A549 (cell line): ENCODE measurements around the gene PDCD1. TPM values are rescaled to one million over a fixed set of nuclear protein-coding genes. Genes with fewer than 3 reads are reported as not detected.

ENCODE experiments used
- ATAC-seq, 2 experiments: fragments of 200-7000 bp in 1 of 2; fragments of >200 bp in 1 of 2; cut with Nextera tagmentation in 1 of 2; cut with Tn5 transposase in 1 of 2; 3 replicates each; pipeline versions ENCODE4 v1.8.0 to v1.9.1; 2018 to 2020; ENCODE audit warnings: mild to moderate bottlenecking in 1 of 2, moderate library complexity in 1 of 2
- CTCF ChIA-PET: fragments of 300-600 bp; sonication (Branson Sonifier 250); formaldehyde crosslinking; extraction: SDS; loops from one replicate; lab custom pipeline; 2021; ENCODE audit warnings: antibody characterized with exemption, inconsistent platforms; lab: Yijun Ruan, JAX
- POLR2A ChIA-PET: fragments of 350-600 bp; formaldehyde crosslinking; extraction: SDS; loops from one replicate; lab custom pipeline; 2021; ENCODE audit warnings: antibody characterized with exemption, inconsistent platforms; lab: Yijun Ruan, JAX
- DNase-seq, 2 experiments: peaks; one replicate each; pipeline versions ENCODE4 v3.0.0 to v3.0.0-alpha.2; 2011 to 2016; ENCODE audit warnings: low read depth in 1 of 2, low spot score in 1 of 2
- FAIRE-seq: peaks from 2 replicates; lab custom pipeline; 2011; peaks lifted over from hg19 to GRCh38; lab: Jason Lieb, UNC
- H3K27ac ChIP-seq, 2 experiments: fragments of >200 bp; sonication (Bioruptor Twin); formaldehyde crosslinking; 3 replicates each; pipeline ENCODE4 v1.5.1; 2016 to 2017
- H3K4me1 ChIP-seq: fragments of >200 bp; sonication (Bioruptor Twin); formaldehyde crosslinking; 3 replicates; pipeline ENCODE4 v1.6.1; 2016
- H3K4me2 ChIP-seq: fragments of >200 bp; sonication (Bioruptor Twin); formaldehyde crosslinking; 3 replicates; pipeline ENCODE4 v1.6.1; 2016
- H3K4me3 ChIP-seq: fragments of >200 bp; sonication (Bioruptor Twin); formaldehyde crosslinking; 3 replicates; pipeline ENCODE4 v1.5.1; 2016
- H3K9me3 ChIP-seq: fragments of >200 bp; sonication (Bioruptor Twin); formaldehyde crosslinking; 3 replicates; pipeline ENCODE4 v1.6.1; 2016
- BCL3 ChIP-seq: fragments of >200 bp; sonication (Bioruptor Twin); formaldehyde crosslinking; IDR thresholded peaks from 3 replicates; pipeline ENCODE4 v1.6.1; 2016
- CTCF ChIP-seq: fragments of >200 bp; sonication (Bioruptor Twin); formaldehyde crosslinking; IDR thresholded peaks from 3 replicates; pipeline ENCODE4 v1.5.1; 2016
- E2F6 ChIP-seq: IDR thresholded peaks from 2 replicates; pipeline ENCODE4 v1.6.1; 2012; ENCODE audit warnings: low read depth, borderline replicate concordance
- EHF ChIP-seq: fragments of 250-450 bp; sonication (Bioruptor Pico); IDR thresholded peaks from 2 replicates; pipeline ENCODE4 v1.5.0; 2020; ENCODE audit warnings: mild to moderate bottlenecking
- ESRRA ChIP-seq: fragments of 150-350 bp; IDR thresholded peaks from 2 replicates; pipeline ENCODE4 v1.6.1; 2014; ENCODE audit warnings: mild to moderate bottlenecking, low read length, borderline replicate concordance
- FOSL2 ChIP-seq, 2 experiments: fragments of 450-650 bp in 1 of 2; fragments of >200 bp in 1 of 2; sonication (Bioruptor Twin) in 1 of 2; formaldehyde crosslinking; IDR thresholded peaks; 2 replicates each; pipeline versions ENCODE4 v1.5.0 to v1.6.1; 2016 to 2020; ENCODE audit warnings: mild to moderate bottlenecking in 1 of 2, moderate library complexity in 1 of 2
- GATA3 ChIP-seq: IDR thresholded peaks from 2 replicates; pipeline ENCODE4 v1.6.1; 2012; ENCODE audit warnings: borderline replicate concordance
- HDAC2 ChIP-seq: fragments of 200-600 bp; sonication (generic); IDR thresholded peaks from 2 replicates; pipeline ENCODE4 v1.6.1; 2016
- HOXB13 ChIP-seq: fragments of 250-450 bp; sonication (Bioruptor Pico); IDR thresholded peaks from 2 replicates; pipeline ENCODE4 v1.5.0; 2020; ENCODE audit warnings: low read depth, mild to moderate bottlenecking, moderate library complexity
- KDM1A ChIP-seq: fragments of 200-600 bp; sonication (generic); IDR thresholded peaks from 2 replicates; pipeline ENCODE4 v1.6.1; 2016; ENCODE audit warnings: low read depth, mild to moderate bottlenecking
- MAFK ChIP-seq: fragments of 450-650 bp; IDR thresholded peaks from 2 replicates; pipeline ENCODE4 v1.6.1; 2014; ENCODE audit not compliant: partially characterized antibody
- MAX ChIP-seq: IDR thresholded peaks from 2 replicates; pipeline ENCODE4 v1.6.1; 2012
- MYC ChIP-seq: IDR thresholded peaks from 2 replicates; pipeline ENCODE4 v1.6.1; 2012; ENCODE audit warnings: mild to moderate bottlenecking, inconsistent platforms, low read length, improper control_type of control experiment, borderline replicate concordance
- NFE2L2 ChIP-seq: fragments of 150-350 bp; conservative IDR thresholded peaks from 2 replicates; pipeline ENCODE4 v1.6.1; 2014; ENCODE audit warnings: low read length
- NPAS2 ChIP-seq: fragments of 250-450 bp; sonication (Bioruptor Pico); IDR thresholded peaks from 2 replicates; pipeline ENCODE4 v1.8.0; 2022; ENCODE audit warnings: mild to moderate bottlenecking, moderate library complexity, borderline replicate concordance
- POLR2A ChIP-seq: IDR thresholded peaks from 2 replicates; pipeline ENCODE4 v1.6.1; 2012; ENCODE audit warnings: mild to moderate bottlenecking, low read length
- POLR2AphosphoS2 ChIP-seq: conservative IDR thresholded peaks from 2 replicates; pipeline ENCODE4 v1.6.1; 2012; ENCODE audit warnings: low read length, improper control_type of control experiment, inconsistent platforms
- RCOR1 ChIP-seq: fragments of 150-350 bp; IDR thresholded peaks from 2 replicates; pipeline ENCODE4 v1.6.1; 2014; ENCODE audit warnings: antibody characterized with exemption, low read length, low read depth
- TP53 ChIP-seq: fragments of 250-450 bp; sonication (Bioruptor Pico); IDR thresholded peaks from 2 replicates; pipeline ENCODE4 v1.5.0; 2021; ENCODE audit warnings: mild to moderate bottlenecking, moderate library complexity
- ZC3H11A ChIP-seq: fragments of 450-650 bp; IDR thresholded peaks from 2 replicates; pipeline ENCODE4 v1.6.1; 2014; ENCODE audit warnings: antibody characterized with exemption, mild to moderate bottlenecking
- WGBS: methylation state at CpG from one replicate; pipeline ENCODE4 v1.1.6; 2017; ENCODE audit errors: missing lambda C conversion rate; 5-methylcytosine and 5-hydroxymethylcytosine counted together
- polyA plus RNA-seq, 4 experiments: library from polyadenylated mRNA; depleted of rRNA in 3 of 4; stranded (reverse); fragments of >200 nt; fragmentation: RNase III in 1 of 4; extraction: RNeasy Plus Mini Kit Qiagen cat#74134 plus additional on column Dnase treatment in 1 of 4; gene quantifications; 2 replicates in 3 of 4; 3 replicates in 1 of 4; pipeline ENCODE4 v1.2.3, GENCODE V29; 2011 to 2017
- TF ChIP-seq, protein P1 (sequence below): fragments of 150-350 bp; IDR thresholded peaks from 2 replicates; pipeline ENCODE4 v1.6.1; 2014; ENCODE audit warnings: low read depth, mild to moderate bottlenecking, low read length

Gene PDCD1
- polyA plus RNA-seq, 2 of the 4 experiments (the other 2 are of a cell fraction), result not detected

DNA sequence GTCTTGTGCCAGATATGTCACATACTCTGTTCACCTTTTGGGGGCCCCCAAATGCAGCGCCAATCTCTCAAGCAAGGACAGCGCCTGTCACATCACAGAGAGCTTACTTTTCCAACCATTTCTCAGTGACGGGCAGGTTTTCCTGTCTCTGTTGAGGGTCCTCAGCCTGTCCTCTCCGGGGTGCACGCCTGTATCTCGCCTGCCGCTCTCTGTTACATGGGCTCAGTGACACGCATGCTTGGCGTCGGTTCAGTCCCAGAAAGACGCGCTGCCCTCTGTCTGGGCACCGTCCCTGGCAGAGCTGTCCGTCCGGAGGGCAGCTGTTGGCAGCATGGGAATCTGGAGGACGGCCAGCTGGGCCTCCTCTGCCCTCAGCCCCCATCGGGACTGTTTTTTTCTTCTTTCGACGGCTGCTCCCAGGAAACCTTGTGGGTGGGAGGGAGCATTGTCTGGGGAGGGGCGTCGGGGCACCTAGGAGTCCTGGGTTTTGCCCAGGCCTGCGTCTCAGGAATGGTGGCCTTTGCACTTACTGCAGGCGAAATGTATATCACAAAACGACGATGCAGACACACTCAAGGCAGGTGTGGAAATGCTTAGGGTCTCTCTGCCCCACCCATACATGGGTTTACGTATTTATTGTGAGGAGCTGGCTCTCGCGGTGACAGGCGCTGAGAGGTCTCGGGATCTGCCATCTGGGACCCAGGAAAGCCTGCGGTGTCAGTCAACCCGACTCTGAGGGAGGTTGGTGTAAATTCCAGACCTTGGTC lies 41.7 kb upstream of the PDCD1 start:
- FAIRE-seq (no peak), DNase-seq (no peak), ATAC-seq (no peak)
- no peak overlapping the region for H3K4me2 ChIP-seq
- no peaks in the 10 kb centered on the region for H3K9me3 ChIP-seq
- H3K4me1 ChIP-seq, result no peaks in the 10 kb centered on the region
- no peak for TF ChIP-seq HDAC2
- no peak for TF ChIP-seq MAX
- no peak for TF ChIP-seq NFE2L2
- no peak for TF ChIP-seq NPAS2
- WGBS, result 73% methylated on average over 32 of the region's 32 CpGs
- H3K4me3 ChIP-seq, result no peak overlapping the region
- ChIA-PET CTCF (no interaction called here), POLR2A (no interaction called here)
- H3K27ac ChIP-seq, result no peak overlapping the region

DNA sequence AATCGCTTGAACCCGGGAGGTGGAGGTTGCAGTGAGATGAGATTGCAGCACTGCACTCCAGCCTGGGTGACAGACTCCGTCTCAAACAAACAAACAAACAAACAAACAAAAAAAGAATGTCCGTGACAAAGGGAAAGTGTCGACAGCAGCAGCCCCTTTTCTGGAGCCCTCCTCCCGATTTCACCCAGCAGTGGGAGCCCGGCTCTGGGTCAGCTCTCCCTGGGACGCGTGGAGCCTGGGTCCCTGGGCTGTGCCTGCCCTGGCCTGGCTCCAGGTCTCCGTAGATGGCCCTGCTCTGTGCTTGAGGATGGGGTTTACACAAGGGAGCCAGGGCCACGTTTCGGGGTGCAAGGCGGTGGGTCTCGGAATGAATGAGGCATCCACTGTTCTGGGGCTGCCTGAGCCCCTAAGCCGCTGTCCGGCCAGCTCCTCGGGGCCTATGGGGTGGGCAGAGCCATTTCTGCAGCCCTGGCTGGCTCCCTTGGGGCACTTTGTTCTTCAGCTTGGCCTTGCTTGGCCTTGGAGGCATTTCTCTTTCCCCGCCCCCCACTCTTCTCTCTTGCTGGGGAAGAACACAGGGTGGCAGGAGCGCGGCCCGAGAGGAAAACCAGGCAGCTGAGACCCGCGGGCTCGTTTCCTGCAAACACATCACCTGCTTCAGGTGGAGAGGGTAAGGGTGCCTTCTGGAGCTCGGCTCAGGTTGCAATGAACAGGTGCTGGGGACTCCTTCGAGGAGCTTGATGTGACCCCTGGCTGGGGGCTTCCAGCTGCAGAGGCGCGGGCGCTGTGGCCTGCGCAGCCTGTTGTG lies 40.0 kb upstream of the PDCD1 start:
- TF ChIP-seq POLR2A (no peak), HOXB13 (CRISPR knock-in tag) (no peak), ESRRA (no peak), FOSL2 (IDR thresholded peaks at IDR 0.05) (no peak), FOSL2 (CRISPR knock-in tag; IDR thresholded peaks at IDR 0.05) (no peak), GATA3 (no peak), ZC3H11A (no peak), RCOR1 (no peak), EHF (no peak), MYC (no peak), MAFK (no peak), E2F6 (no peak), KDM1A (no peak), POLR2AphosphoS2 (no peak), BCL3 (no peak), CTCF (no peak), TP53 (CRISPR knock-in tag) (no peak), NPAS2 (no peak)
- TF ChIP-seq, protein P1, sequence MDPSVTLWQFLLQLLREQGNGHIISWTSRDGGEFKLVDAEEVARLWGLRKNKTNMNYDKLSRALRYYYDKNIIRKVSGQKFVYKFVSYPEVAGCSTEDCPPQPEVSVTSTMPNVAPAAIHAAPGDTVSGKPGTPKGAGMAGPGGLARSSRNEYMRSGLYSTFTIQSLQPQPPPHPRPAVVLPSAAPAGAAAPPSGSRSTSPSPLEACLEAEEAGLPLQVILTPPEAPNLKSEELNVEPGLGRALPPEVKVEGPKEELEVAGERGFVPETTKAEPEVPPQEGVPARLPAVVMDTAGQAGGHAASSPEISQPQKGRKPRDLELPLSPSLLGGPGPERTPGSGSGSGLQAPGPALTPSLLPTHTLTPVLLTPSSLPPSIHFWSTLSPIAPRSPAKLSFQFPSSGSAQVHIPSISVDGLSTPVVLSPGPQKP, result no peak
- TF ChIP-seq, all 56 proteins: peak for 0
- Histone ChIP-seq H3K9me3 (no peaks in the 10 kb centered on the region), H3K27ac (no peak overlapping the region), H3K4me2 (no peak overlapping the region), H3K4me1 (no peaks in the 10 kb centered on the region), H3K4me3 (no peak overlapping the region)
- DNase-seq (no peak), ATAC-seq (no peak), FAIRE-seq (no peak)
- CTCF ChIA-PET, result interaction anchor here (1.3 kb wide), 1 partner anchor 52 kb away, joined by 3 read pairs; no protein-coding TSS in a partner anchor
- POLR2A ChIA-PET, result no interaction called here
- 80% methylated on average over 26 of the region's 30 CpGs for WGBS
